HUES48 (cell line): ENCODE data around the gene ANKS1B.

ENCODE experiments used
- H3K27ac ChIP-seq: one replicate; pipeline ENCODE4 v1.7.0; 2013; ENCODE audit warnings: low read depth, low read length, inconsistent platforms
- H3K27me3 ChIP-seq: 2 replicates; pipeline ENCODE4 v1.6.1; 2013; ENCODE audit warnings: mild to moderate bottlenecking, low read length; ENCODE audit not compliant: control insufficient read depth, insufficient read depth
- H3K36me3 ChIP-seq: 2 replicates; pipeline ENCODE4 v1.6.1; 2013; ENCODE audit warnings: low read length; ENCODE audit not compliant: control insufficient read depth, insufficient read depth
- H3K4me1 ChIP-seq: 2 replicates; pipeline ENCODE4 v1.6.1; 2013; ENCODE audit warnings: mild to moderate bottlenecking, low read length; ENCODE audit not compliant: control insufficient read depth, insufficient read depth
- H3K4me3 ChIP-seq: 2 replicates; pipeline ENCODE4 v1.5.1; 2013; ENCODE audit warnings: mild to moderate bottlenecking, low read depth, low read length
- H3K9ac ChIP-seq: 2 replicates; pipeline ENCODE4 v1.6.1; 2013; ENCODE audit warnings: mild to moderate bottlenecking, low read depth, low read length, moderate library complexity
- H3K9me3 ChIP-seq: 2 replicates; pipeline ENCODE4 v1.6.1; 2013; ENCODE audit warnings: low read length; ENCODE audit not compliant: control insufficient read depth, insufficient read depth

The ANKS1B gene

DNA sequence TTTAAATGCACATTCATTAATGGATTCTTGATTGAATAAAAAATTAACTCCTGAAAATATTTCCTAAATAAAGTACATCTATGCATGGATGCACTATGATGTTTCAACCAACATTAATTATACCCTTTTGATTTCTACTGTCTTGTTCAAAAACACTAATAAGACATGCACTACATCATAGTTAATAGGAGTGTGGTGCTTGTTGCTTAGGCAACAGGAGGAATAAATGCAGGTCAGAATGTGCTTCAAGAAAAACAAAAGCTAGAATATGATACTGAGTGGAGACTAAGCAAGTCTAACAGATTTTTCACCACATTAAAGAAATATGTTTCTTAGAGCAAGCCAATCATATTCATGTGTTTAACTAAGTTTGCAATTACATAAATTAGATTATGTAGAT lies 833.0 kb downstream of the ANKS1B start:
- Histone ChIP-seq H3K36me3 (no peaks in the 10 kb centered on the region), H3K27ac (no peak overlapping the region), H3K9ac (no peak overlapping the region), H3K4me3 (no peak overlapping the region), H3K9me3 (no peaks in the 10 kb centered on the region), H3K4me1 (peaks cover 24% of the 10 kb centered on the region), H3K27me3 (no peaks in the 10 kb centered on the region)

DNA sequence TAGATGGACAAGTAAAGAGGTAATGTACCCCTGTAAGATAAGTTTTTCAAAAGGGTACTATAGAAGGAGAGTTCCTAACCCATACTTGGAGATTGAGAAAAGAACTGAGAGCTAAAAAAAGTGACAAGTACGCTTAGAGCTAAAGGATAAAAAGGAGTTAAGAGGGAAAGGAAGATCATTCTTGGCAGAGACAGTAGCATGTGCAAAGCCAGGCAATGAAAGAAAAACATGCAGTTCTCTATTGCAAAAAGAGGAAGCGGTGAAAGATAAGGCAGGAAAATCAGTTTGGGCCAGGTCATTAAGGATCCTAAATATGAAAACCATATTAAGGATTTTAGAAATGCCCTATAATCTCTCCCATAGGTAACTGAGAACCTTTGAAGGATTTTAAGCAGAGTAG lies 837.6 kb downstream of the ANKS1B start:
- no peak overlapping the region for H3K9ac ChIP-seq

DNA sequence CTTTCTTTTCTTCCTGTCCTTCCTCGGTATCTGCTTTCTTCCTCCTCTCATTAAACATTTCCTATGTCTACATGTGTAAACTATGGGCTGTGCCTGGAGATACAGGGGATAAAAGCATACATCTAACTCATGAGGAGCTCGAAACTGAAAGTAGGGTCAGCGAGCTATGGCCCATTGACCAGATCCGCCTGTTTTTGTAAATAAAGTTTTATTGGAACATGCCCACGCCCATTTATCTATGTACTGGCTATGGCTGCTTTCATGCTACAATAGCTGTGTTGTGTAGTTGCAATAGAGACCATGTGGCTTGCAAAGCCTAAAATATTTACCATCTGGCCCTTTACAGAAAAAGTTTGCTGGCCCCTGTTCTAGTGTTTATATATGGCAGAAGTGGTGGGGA lies 838.0 kb downstream of the ANKS1B start:
- Histone ChIP-seq H3K27ac (no peak overlapping the region), H3K9ac (no peak overlapping the region), H3K36me3 (no peaks in the 10 kb centered on the region), H3K27me3 (no peaks in the 10 kb centered on the region), H3K4me3 (no peak overlapping the region), H3K4me1 (no peaks in the 10 kb centered on the region), H3K9me3 (no peaks in the 10 kb centered on the region)

More for the DNA sequence above, 837.6 kb downstream of the ANKS1B start:
- Histone ChIP-seq H3K27ac (no peak overlapping the region), H3K36me3 (no peaks in the 10 kb centered on the region), H3K27me3 (no peaks in the 10 kb centered on the region), H3K4me3 (no peak overlapping the region), H3K4me1 (no peaks in the 10 kb centered on the region), H3K9me3 (no peaks in the 10 kb centered on the region)

DNA sequence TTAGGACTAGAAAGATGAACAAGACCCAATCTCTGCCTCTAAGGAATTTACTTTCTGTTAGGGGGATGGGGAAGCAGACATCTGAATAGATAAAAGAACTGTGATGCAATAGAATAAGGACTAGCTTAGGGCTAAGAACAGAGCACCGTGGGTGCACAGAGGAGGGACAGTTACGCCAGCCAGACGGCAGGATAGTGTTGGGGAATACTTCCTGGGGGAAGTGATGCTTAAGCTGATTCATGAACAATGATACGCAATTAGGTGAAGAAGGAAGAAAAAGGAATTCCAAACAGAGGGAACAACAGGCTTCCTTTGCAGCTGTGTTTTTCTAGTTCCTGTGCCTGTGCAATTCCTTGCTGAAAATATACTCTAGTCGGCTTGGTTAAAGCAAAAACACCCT lies 838.6 kb downstream of the ANKS1B start:
- Histone ChIP-seq H3K27me3 (no peaks in the 10 kb centered on the region), H3K27ac (no peak overlapping the region), H3K4me3 (no peak overlapping the region), H3K9me3 (no peaks in the 10 kb centered on the region), H3K36me3 (no peaks in the 10 kb centered on the region), H3K9ac (no peak overlapping the region), H3K4me1 (no peaks in the 10 kb centered on the region)

DNA sequence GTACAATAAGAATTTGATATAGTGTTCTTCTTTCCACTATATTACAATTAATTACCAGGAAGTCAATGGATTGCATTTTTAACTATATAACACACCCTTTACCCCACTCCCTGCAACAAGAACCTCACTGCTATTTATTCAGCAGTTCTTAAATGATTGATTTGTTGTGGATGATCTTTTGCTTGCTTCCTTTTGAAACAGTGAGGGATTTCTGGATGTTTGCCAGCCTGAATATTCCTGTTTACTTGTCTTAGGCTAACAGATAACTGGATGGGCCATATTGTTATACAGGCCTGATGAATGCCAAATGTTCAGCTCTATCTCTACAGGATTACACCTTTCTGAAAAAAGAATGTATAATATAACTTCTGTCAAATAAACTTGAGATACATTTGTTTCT lies 842.1 kb downstream of the ANKS1B start:
- Histone ChIP-seq H3K27me3 (no peaks in the 10 kb centered on the region), H3K27ac (no peak overlapping the region), H3K36me3 (no peaks in the 10 kb centered on the region), H3K9ac (no peak overlapping the region), H3K4me1 (peaks cover 3% of the 10 kb centered on the region; the same call in 1 of the 2 replicates), H3K9me3 (no peaks in the 10 kb centered on the region), H3K4me3 (no peak overlapping the region)

DNA sequence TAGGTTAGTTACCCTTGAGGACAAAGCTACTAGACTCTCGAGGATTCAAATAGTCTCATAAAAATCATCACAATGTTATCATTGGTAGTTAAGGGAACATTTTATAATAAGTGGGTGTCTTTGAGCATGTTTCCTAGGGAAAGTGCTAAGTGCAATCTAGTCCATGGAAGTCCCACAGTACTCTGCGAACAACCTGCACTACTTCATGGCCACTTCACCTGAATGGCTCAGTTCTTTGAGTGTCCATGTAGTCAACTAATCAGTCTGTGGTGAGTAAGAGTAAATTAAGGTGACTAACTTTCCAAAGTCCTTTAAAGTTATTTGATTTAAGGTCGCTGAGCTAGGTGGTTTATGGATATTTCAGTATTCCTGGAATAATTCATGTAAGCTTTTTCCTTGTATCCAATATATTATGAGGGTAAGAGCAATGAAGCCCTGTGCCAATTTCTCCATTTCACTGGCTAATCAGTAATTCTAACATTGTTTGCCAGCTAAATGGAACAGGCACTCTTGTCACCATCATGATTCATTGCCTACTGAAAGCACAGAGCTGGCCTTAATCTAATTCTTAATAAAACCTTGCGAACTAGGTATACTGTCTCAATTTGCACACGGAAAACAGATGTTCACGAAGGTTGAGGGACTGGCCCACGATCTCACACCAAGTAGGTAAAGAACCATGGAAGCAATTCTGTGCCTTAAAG lies 844.6 kb downstream of the ANKS1B start:
- no peak overlapping the region for H3K27ac ChIP-seq
- peaks cover 12% of the 10 kb centered on the region; the same call in 1 of the 2 replicates for H3K4me1 ChIP-seq
- H3K9ac ChIP-seq: no peak overlapping the region
- H3K27me3 ChIP-seq: no peaks in the 10 kb centered on the region
- no peaks in the 10 kb centered on the region for H3K36me3 ChIP-seq
- H3K4me3 ChIP-seq: no peak overlapping the region
- H3K9me3 ChIP-seq: no peaks in the 10 kb centered on the region

DNA sequence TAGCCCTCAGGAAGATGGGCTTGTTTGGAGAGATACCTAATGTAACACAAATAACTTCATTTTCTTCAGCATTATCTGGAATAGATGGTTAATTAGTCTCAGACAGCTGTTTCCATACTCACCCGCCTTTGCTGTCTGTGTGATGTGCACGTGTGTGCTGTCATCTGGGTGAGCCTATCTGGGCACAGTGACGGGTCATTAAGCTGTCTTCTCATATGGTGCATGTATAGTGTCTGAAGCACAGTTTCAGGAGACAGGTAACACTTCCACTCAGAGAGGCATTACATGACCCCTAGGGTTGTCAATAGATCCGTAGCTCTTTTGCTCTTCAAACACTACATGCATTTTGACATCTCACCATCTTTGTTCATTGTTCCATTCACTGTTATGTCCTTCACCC lies 846.3 kb downstream of the ANKS1B start:
- Histone ChIP-seq H3K4me1 (peaks cover 12% of the 10 kb centered on the region; the same call in 1 of the 2 replicates), H3K9ac (no peak overlapping the region), H3K4me3 (no peak overlapping the region), H3K27ac (no peak overlapping the region), H3K27me3 (no peaks in the 10 kb centered on the region), H3K9me3 (no peaks in the 10 kb centered on the region), H3K36me3 (no peaks in the 10 kb centered on the region)

DNA sequence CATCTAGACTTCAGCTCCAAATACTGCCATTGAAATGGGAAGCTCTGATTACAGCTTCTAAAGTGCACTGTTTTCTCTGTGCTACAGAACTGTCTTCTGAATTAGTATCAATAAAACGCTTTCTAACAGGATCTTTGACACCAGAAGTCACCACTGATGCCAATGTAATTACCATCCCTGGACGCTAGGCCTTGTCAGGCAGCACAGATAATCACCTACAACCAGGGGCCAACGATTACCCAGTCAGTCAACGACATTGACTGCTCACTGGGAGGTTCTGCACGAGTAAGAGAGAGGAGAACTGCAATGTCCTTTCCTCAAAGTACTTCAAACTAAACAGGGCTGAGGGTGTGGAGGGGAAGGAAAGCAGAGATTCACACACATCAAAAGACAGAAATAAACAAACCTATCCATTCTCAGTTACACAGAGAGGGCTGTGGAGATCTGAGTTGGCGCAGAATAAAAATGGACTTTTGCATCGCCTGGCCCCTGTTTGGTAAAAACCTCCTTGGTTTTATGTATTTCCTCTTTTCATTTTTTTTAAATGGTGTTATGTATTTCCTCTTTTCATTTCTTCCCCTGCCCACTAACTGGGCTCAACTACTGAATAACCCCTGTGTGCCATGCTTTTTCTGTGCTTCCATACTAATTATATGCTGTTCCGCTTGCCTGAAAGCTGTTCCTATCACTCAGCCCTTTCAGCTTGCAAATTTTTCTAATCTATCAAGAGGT lies 847.4 kb downstream of the ANKS1B start:
- Histone ChIP-seq H3K27ac (no peak overlapping the region), H3K9me3 (no peaks in the 10 kb centered on the region), H3K36me3 (no peaks in the 10 kb centered on the region), H3K9ac (no peak overlapping the region), H3K27me3 (no peaks in the 10 kb centered on the region), H3K4me1 (peaks cover 12% of the 10 kb centered on the region; the same call in 1 of the 2 replicates), H3K4me3 (no peak overlapping the region)

DNA sequence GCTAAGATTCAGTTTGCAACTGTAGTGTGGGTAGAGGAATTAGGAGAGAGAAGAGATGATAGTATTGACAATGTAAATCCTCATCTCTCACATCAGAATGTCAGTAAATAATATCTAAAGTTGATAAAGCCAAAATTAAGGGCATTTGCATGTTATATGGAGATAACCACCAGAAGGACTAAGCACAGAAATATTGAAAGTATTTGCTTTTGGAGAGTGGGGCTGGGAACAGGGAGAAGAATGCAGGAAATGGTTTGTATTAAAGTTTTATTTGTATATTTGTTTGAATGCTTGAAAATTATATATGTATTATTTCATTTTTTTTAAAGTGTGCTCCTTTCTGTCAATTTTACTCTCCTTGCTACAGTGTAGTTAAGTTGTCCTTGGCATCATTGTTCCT lies 848.2 kb downstream of the ANKS1B start:
- H3K27ac ChIP-seq: no peak overlapping the region
- H3K36me3 ChIP-seq: no peaks in the 10 kb centered on the region
- H3K9me3 ChIP-seq: no peaks in the 10 kb centered on the region
- peaks cover 16% of the 10 kb centered on the region for H3K4me1 ChIP-seq
- no peak overlapping the region for H3K4me3 ChIP-seq
- no peaks in the 10 kb centered on the region for H3K27me3 ChIP-seq
- H3K9ac ChIP-seq: no peak overlapping the region

DNA sequence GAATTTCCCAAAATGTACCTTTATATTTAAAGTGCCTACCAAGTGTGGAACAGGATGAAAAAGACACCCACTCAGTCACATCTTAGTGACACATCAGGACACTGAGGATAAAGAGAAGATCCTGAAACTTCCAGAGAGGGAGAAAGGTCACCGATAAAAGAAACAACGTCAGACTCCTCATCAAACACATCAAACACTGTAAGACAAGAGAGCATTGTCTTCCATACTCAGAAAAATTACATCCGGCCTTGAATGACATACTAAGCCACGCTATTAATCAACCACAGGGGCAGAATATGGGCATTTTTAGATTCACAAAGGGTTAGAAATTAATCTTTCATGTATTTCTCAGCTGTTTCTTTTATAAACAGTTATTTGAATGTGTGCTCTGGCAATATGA lies 849.4 kb downstream of the ANKS1B start:
- H3K27me3 ChIP-seq: no peaks in the 10 kb centered on the region
- H3K27ac ChIP-seq: no peak overlapping the region
- peaks cover 23% of the 10 kb centered on the region for H3K4me1 ChIP-seq
- no peaks in the 10 kb centered on the region for H3K9me3 ChIP-seq
- no peak overlapping the region for H3K4me3 ChIP-seq
- H3K9ac ChIP-seq: no peak overlapping the region
- H3K36me3 ChIP-seq: no peaks in the 10 kb centered on the region

DNA sequence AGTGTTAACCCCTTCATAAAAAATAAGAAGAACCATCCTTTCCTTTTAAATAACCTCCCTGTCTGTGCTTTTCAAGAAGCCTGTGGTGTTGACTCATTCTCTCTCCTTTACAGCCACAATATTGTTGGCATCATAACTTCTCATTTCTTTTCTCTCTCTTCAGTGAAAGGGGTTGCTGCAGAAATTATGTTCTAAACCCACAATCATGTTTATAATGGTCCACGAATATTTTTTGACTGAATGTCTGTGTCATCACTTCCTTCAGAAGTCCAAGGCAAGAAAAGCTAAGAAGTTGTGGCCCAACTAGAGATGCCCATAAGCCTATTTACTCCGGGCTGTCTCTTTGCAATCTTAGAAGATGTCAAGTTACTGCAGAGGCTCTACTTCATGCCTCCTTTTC lies 851.3 kb downstream of the ANKS1B start:
- Histone ChIP-seq H3K36me3 (no peaks in the 10 kb centered on the region), H3K27me3 (no peaks in the 10 kb centered on the region), H3K4me3 (no peak overlapping the region), H3K4me1 (peaks cover 23% of the 10 kb centered on the region), H3K27ac (no peak overlapping the region), H3K9ac (no peak overlapping the region), H3K9me3 (no peaks in the 10 kb centered on the region)
